GM12878 (cell line): ENCODE data around the gene CFAP54.

Experiments used
- ASH2L ChIP-seq: fragments of 300-600, 200-600 bp; sonication (generic); IDR thresholded peaks from 2 replicates; pipeline ENCODE4 v1.6.1; 2017; ENCODE audit warnings: low read depth, mild to moderate bottlenecking, borderline replicate concordance
- ATF2 ChIP-seq: IDR thresholded peaks from 2 replicates; pipeline ENCODE4 v1.6.1; 2012; ENCODE audit warnings: low read length, inconsistent platforms
- EZH2 ChIP-seq: IDR thresholded peaks from 2 replicates; pipeline ENCODE4 v1.6.1; 2012; ENCODE audit warnings: low read depth, mild to moderate bottlenecking, control low read depth, inconsistent platforms, low read length, borderline replicate concordance; ENCODE audit not compliant: control insufficient read depth
- SMAD1 ChIP-seq: fragments of 450-650 bp; IDR thresholded peaks from 2 replicates; pipeline ENCODE4 v1.6.1; 2018; ENCODE audit warnings: mild to moderate bottlenecking, low read depth; ENCODE audit not compliant: partially characterized antibody

- TF ChIP-seq ATF2 (no peak), SMAD1 (no peak), ASH2L (no peak), EZH2 (no peak)
Measured at GRCh38 chr12:96879301-96879700, 389.9 kb downstream of the CFAP54 start.
